ENCODE results near the gene RBM12.

- TF ChIP-seq, protein P1, sequence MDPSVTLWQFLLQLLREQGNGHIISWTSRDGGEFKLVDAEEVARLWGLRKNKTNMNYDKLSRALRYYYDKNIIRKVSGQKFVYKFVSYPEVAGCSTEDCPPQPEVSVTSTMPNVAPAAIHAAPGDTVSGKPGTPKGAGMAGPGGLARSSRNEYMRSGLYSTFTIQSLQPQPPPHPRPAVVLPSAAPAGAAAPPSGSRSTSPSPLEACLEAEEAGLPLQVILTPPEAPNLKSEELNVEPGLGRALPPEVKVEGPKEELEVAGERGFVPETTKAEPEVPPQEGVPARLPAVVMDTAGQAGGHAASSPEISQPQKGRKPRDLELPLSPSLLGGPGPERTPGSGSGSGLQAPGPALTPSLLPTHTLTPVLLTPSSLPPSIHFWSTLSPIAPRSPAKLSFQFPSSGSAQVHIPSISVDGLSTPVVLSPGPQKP (IDR thresholded peaks at IDR 0.05; ENCODE audit: borderline replicate concordance, low read depth, low read length), result no peak
- TF ChIP-seq, protein P2, sequence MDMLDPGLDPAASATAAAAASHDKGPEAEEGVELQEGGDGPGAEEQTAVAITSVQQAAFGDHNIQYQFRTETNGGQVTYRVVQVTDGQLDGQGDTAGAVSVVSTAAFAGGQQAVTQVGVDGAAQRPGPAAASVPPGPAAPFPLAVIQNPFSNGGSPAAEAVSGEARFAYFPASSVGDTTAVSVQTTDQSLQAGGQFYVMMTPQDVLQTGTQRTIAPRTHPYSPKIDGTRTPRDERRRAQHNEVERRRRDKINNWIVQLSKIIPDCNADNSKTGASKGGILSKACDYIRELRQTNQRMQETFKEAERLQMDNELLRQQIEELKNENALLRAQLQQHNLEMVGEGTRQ (IDR thresholded peaks at IDR 0.05; ENCODE audit: low read depth, low read length), result no peak
- TF ChIP-seq CTCF (conservative IDR thresholded peaks at IDR 0.05; ENCODE audit: low read depth, low read length), result no peak
- TF ChIP-seq MAFK (IDR thresholded peaks at IDR 0.05; ENCODE audit: low read depth, low read length), result no peak
- no peak for TF ChIP-seq MAZ (IDR thresholded peaks at IDR 0.05; ENCODE audit: borderline replicate concordance, low read depth, low read length)
- TF ChIP-seq SMC3 (IDR thresholded peaks at IDR 0.05; ENCODE audit: low read depth, low read length), result no peak
- no peak for TF ChIP-seq POLR2A (IDR thresholded peaks at IDR 0.05; ENCODE audit: low read depth, low read length)
- TF ChIP-seq RFX5 (IDR thresholded peaks at IDR 0.05; ENCODE audit: low read depth, low read length), result no peak
- TF ChIP-seq CEBPB (IDR thresholded peaks at IDR 0.05; ENCODE audit: low read depth, low read length), result no peak
- no peak for TF ChIP-seq RCOR1 (IDR thresholded peaks at IDR 0.05; ENCODE audit: insufficient replicate concordance, low read length)
- TF ChIP-seq CHD1 (IDR thresholded peaks at IDR 0.05; ENCODE audit: low read depth, low read length), result no peak
- TF ChIP-seq RAD21 (IDR thresholded peaks at IDR 0.05; ENCODE audit: low read length), result no peak
- TF ChIP-seq BHLHE40 (IDR thresholded peaks at IDR 0.05; ENCODE audit: low read depth, low read length), result no peak
- TF ChIP-seq MXI1 (IDR thresholded peaks at IDR 0.05; ENCODE audit: borderline replicate concordance, low read depth, low read length), result no peak
Measured at GRCh38 chr20:35662551-35662950, 2.1 kb downstream of the RBM12 start.

All from IMR-90 (cell line).